Measurements from ENCODE around the gene OR2J1.
"Not testable (repeated sequence)": the region's sequence is repeated elsewhere in the genome, so short reads cannot be mapped to it uniquely, and the experiment has no call there.

OR2J1 gene

DNA sequence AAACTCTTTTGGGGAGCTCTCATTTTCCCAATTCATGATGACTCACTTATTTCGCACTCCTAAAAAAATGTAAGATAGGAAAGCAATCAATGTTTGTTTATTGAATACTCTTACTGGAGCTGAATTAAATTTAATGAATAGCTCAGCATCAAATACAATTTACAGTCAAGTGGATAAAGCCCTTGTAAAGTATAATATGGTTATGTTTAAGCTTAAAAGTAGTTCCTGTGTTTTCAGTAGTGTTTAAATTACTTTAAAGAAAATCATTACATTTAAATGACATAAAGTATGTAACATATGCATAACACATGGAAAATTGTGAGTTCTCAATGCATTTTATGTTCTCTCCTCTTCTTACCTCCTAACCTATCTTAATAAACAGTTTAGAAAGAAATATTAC is 12.1 kb upstream of the OR2J1 start, which contains the start of gene OR2B3:
Gene OR2B3, minus strand, starts transcription at position 101 of the 400 bp plus-strand sequence. Its CDS starts 65 bp downstream, at position 36.
- DNase-seq (ENCODE audit: low spot score), result no peak
- POLR2A ChIA-PET (ENCODE audit: low non-redundant PET), result no interaction called here
- no peak within 1 kb of the TSS for H3K27ac ChIP-seq
- TF ChIP-seq, protein P1, sequence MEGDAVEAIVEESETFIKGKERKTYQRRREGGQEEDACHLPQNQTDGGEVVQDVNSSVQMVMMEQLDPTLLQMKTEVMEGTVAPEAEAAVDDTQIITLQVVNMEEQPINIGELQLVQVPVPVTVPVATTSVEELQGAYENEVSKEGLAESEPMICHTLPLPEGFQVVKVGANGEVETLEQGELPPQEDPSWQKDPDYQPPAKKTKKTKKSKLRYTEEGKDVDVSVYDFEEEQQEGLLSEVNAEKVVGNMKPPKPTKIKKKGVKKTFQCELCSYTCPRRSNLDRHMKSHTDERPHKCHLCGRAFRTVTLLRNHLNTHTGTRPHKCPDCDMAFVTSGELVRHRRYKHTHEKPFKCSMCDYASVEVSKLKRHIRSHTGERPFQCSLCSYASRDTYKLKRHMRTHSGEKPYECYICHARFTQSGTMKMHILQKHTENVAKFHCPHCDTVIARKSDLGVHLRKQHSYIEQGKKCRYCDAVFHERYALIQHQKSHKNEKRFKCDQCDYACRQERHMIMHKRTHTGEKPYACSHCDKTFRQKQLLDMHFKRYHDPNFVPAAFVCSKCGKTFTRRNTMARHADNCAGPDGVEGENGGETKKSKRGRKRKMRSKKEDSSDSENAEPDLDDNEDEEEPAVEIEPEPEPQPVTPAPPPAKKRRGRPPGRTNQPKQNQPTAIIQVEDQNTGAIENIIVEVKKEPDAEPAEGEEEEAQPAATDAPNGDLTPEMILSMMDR (conservative IDR thresholded peaks at IDR 0.05; ENCODE audit: low read depth), result no peak
- CTCF ChIA-PET, result no interaction called here

DNA sequence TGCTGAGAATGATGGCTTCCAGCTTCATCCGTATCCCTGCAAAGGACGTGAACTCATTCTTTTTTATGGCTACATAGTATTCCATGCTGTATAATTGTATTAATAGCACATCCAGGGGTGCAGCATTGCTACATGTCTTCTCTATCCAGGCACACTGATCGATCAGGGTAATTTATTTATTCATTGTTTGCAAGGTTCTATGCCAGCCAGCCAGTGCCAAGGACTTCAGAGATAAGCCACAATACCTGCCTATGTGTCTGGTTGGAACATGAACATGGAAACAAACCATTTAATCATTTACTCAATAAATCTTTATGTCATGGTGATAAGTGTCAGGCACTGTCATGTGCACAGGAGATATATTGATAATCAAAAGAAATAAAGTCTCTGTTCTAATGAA is 6.3 kb upstream of the OR2J1 start:
- CTCF ChIA-PET, result no interaction called here
- no peak overlapping the region for H3K27ac ChIP-seq
- TF ChIP-seq, protein P1 (conservative IDR thresholded peaks at IDR 0.05; ENCODE audit: low read depth), result no peak
- POLR2A ChIA-PET (ENCODE audit: low non-redundant PET), result no interaction called here
- no peak for DNase-seq (ENCODE audit: low spot score)

DNA sequence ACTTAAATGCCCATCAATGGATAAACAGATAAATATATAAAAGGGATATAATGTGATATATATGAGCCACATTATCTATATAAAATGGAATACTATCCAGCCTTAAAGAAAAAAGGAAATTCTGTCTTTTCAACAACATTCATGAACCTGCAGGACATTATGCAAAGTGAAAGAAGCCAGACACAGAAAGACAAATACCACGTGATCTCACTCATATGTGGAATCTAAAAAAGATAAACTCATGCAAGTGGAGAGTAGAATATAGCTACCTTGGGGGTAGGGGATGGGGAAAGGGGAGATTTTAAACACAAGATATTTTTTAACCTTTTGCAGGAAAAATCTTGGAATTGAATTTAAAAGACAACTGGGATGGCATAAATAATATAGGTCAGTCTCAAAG is 1.5 kb upstream of the OR2J1 start:
- DNase-seq (ENCODE audit: low spot score), result no peak
- POLR2A ChIA-PET (ENCODE audit: low non-redundant PET), result no interaction called here
- H3K27ac ChIP-seq, result no peak overlapping the region
- TF ChIP-seq, protein P1 (conservative IDR thresholded peaks at IDR 0.05; ENCODE audit: low read depth), result no peak
- CTCF ChIA-PET, result no interaction called here

DNA sequence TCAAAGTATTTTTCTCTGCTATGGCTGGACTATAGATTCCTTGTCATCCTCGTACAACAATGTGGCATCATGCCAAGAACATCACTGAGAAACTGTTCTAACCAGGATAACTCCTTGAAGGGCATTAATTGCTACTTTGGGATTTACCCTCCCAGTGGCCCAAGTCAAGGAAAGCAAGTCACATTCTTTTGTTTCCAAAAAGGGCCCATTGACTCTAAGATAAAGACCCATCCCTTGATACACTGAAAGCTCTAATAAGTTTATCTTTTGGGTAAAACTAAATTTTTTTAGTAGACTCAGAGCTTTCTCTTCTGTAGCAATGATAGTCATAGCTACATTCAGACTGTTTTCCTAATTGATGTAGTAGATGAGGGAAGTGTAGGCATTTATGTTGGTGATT is 8.5 kb downstream of the OR2J1 start, which contains the start of gene OR2J3:
Gene OR2J3, plus strand, starts transcription at position 301 of the 400 bp plus-strand sequence. CDS start 3,833 bp downstream, outside the sequence.
- ChIA-PET CTCF (interaction anchor here (0.7 kb wide), 1 partner anchor 63 kb away, joined by 3 read pairs; no protein-coding TSS in a partner anchor), POLR2A (ENCODE audit: low non-redundant PET) (no interaction called here)
- no peak within 1 kb of the TSS for H3K27ac ChIP-seq

DNA sequence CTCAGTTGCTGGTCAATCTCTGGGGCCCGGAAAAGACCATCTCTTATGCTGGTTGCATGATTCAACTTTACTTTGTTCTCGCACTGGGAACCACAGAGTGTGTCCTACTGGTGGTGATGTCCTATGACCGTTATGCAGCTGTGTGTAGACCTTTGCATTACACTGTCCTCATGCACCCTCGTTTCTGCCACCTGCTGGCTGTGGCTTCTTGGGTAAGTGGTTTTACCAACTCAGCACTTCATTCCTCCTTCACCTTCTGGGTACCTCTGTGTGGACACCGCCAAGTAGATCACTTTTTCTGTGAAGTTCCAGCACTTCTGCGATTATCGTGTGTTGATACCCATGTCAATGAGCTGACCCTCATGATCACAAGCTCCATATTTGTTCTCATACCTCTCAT is 12.8 kb downstream of the OR2J1 start:
- ChIA-PET CTCF (no interaction called here), POLR2A (ENCODE audit: low non-redundant PET) (no interaction called here)
- no peak for DNase-seq (ENCODE audit: low spot score)
- no peak overlapping the region for H3K27ac ChIP-seq
- TF ChIP-seq, protein P1 (conservative IDR thresholded peaks at IDR 0.05; ENCODE audit: low read depth), result no peak

More for the DNA sequence above, 8.5 kb downstream of the OR2J1 start, which contains the start of gene OR2J3:
- no peak for DNase-seq (ENCODE audit: low spot score)
- TF ChIP-seq, protein P1 (conservative IDR thresholded peaks at IDR 0.05; ENCODE audit: low read depth), result no peak

DNA sequence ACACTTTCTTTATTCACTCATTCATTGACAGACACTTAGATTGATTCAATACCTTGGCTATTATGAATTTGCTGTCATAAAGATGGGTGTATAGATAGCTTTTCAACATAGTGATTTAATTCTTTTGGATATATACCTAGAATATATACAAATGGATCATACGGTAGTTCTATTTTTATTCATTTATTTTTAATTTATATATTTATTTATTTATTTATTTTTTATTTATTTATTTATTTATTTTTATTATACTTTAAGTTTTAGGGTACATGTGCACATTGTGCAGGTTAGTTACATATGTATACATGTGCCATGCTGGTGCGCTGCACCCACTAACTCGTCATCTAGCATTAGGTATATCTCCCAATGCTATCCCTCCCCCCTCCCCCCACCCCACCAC is 15.7 kb downstream of the OR2J1 start:
- POLR2A ChIA-PET (ENCODE audit: low non-redundant PET); DNase-seq (ENCODE audit: low spot score); CTCF ChIA-PET; H3K27ac ChIP-seq: not testable (repeated sequence)

DNA sequence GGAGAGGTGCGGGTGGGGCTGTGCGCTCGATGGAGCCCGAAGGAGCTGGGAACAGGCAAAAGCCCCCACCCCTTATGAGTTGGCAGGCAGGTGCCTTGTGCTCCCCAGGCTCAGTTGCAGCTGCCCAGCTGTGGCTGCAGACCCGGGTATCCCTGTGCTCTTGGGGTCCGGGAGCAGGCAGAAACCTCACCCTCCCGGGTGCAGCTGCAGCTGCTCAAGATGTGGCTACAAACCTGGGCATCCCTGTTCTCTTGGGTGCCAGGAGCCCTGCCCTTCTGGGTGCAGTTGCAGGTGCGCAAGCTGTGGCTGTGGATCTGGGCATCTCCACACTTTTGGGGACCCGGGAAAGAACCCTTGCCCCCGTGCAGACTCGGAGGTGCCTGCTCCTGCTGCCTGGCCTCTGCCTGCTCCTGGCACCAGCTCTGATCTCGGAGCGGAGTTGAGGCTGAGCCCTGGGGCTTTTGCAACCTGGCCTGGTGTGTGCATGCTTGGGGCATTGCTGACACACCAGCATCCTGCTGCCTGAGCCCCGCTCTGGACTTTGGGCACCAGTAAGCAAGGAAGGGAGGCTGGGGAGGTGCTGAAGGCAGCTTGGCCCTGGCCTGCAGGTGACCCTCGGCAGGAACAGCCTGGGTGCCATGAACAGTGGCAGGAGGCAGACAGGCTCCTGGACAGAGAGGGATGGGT is 30.2 kb downstream of the OR2J1 start:
- POLR2A ChIA-PET (ENCODE audit: low non-redundant PET), result no interaction called here
- no peak for DNase-seq (ENCODE audit: low spot score)
- CTCF ChIA-PET, result no interaction called here

More for the DNA sequence above, 30.2 kb downstream of the OR2J1 start:
- TF ChIP-seq, protein P1 (conservative IDR thresholded peaks at IDR 0.05; ENCODE audit: low read depth), result no peak
- no peak overlapping the region for H3K27ac ChIP-seq

Measured in RWPE1 (cell line).